ENCODE measurements around the gene C1QTNF3.
"Not testable (repeated sequence)": the region's sequence is repeated elsewhere in the genome, so short reads cannot be mapped to it uniquely, and the experiment has no call there.

The C1QTNF3 gene

GRCh38 chr5:34043099-34043876 lies at the start of gene C1QTNF3:
C1QTNF3 (minus strand) TSS chr5:34043213; CDS start chr5:34043125, 88 bp downstream.
- no peak for DNase-seq (ENCODE audit: low read depth)

- not testable (repeated sequence) for DNase-seq (ENCODE audit: low read depth)
These were observed 48.0 kb upstream of the C1QTNF3 start for GRCh38 chr5:34091039-34091438.

- not testable (repeated sequence) for DNase-seq (ENCODE audit: low read depth)
These were observed 46.8 kb upstream of the C1QTNF3 start for GRCh38 chr5:34089802-34090201.

GRCh38 chr5:34087728-34088127 lies 44.7 kb upstream of the C1QTNF3 start:
- not testable (repeated sequence) for DNase-seq (ENCODE audit: low read depth)

- not testable (repeated sequence) for DNase-seq (ENCODE audit: low read depth)
These were observed 40.9 kb upstream of the C1QTNF3 start for GRCh38 chr5:34083898-34084297.

- not testable (repeated sequence) for DNase-seq (ENCODE audit: low read depth)
These were observed 36.5 kb upstream of the C1QTNF3 start for GRCh38 chr5:34079505-34079904.

GRCh38 chr5:34077636-34078035 lies 34.6 kb upstream of the C1QTNF3 start:
- DNase-seq (ENCODE audit: low read depth) = not testable (repeated sequence)

GRCh38 chr5:34076719-34077364 lies 33.8 kb upstream of the C1QTNF3 start:
- DNase-seq (ENCODE audit: low read depth) = not testable (repeated sequence)

GRCh38 chr5:34074472-34074871 lies 31.5 kb upstream of the C1QTNF3 start:
- DNase-seq (ENCODE audit: low read depth) = not testable (repeated sequence)

GRCh38 chr5:34074071-34074470 lies 31.1 kb upstream of the C1QTNF3 start:
- not testable (repeated sequence) for DNase-seq (ENCODE audit: low read depth)

GRCh38 chr5:34070626-34071025 lies 27.6 kb upstream of the C1QTNF3 start:
- not testable (repeated sequence) for DNase-seq (ENCODE audit: low read depth)

- no peak for DNase-seq (ENCODE audit: low read depth)
These were observed 21.6 kb upstream of the C1QTNF3 start for GRCh38 chr5:34064656-34065055.

- no peak for DNase-seq (ENCODE audit: low read depth)
These were observed 19.4 kb upstream of the C1QTNF3 start for GRCh38 chr5:34062419-34062818.

- DNase-seq (ENCODE audit: low read depth) = no peak
These were observed 19.0 kb upstream of the C1QTNF3 start for GRCh38 chr5:34061993-34062392.

GRCh38 chr5:34059977-34060376 lies 17.0 kb upstream of the C1QTNF3 start:
- no peak for DNase-seq (ENCODE audit: low read depth)

- DNase-seq (ENCODE audit: low read depth) = no peak
These were observed 15.5 kb upstream of the C1QTNF3 start for GRCh38 chr5:34058532-34058931.

- no peak for DNase-seq (ENCODE audit: low read depth)
These were observed 14.6 kb upstream of the C1QTNF3 start for GRCh38 chr5:34057569-34057968.

- DNase-seq (ENCODE audit: low read depth) = no peak
These were observed 14.1 kb upstream of the C1QTNF3 start for GRCh38 chr5:34057118-34057517.

- no peak for DNase-seq (ENCODE audit: low read depth)
These were observed 12.7 kb upstream of the C1QTNF3 start for GRCh38 chr5:34055667-34056066.

GRCh38 chr5:34054400-34054729 lies 11.4 kb upstream of the C1QTNF3 start:
- DNase-seq (ENCODE audit: low read depth) = no peak

- DNase-seq (ENCODE audit: low read depth) = no peak
These were observed 10.8 kb upstream of the C1QTNF3 start for GRCh38 chr5:34053571-34054399.

- no peak for DNase-seq (ENCODE audit: low read depth)
These were observed 10.1 kb upstream of the C1QTNF3 start for GRCh38 chr5:34053133-34053532.
